Dedifferentiated amniotic fluid mesenchymal stem cell (primary cell): ENCODE data around the gene OR4D10.

Experiments
- DNase-seq: peaks from one replicate; pipeline ENCODE4 v3.0.0-alpha.2; 2016; ENCODE audit errors: extremely low spot score

Gene OR4D10

GRCh38 chr11:59528711-59529110, 55.6 kb downstream of the OR4D10 start:
- no peak for DNase-seq
